AML-193 (cell line): ENCODE measurements around the gene SETD5.

Source experiments
- DNase-seq, 2 experiments: peaks; one replicate each; lab custom pipeline; 2025; lab: John Stamatoyannopoulos, UW

The SETD5 gene

GRCh38 chr3:9388562-9389272 is 8.7 kb upstream of the SETD5 start:
- DNase-seq = no peak

- DNase-seq = no peak
These were observed 7.0 kb upstream of the SETD5 start for GRCh38 chr3:9390265-9390888.

- no peak for DNase-seq
These were observed 5.4 kb upstream of the SETD5 start for GRCh38 chr3:9392041-9392440.

- no peak for DNase-seq
These were observed 1.7 kb upstream of the SETD5 start for GRCh38 chr3:9395570-9396300.

- DNase-seq = peak; percentile 97 to 98
These were observed 1.1 kb upstream of the SETD5 start for GRCh38 chr3:9396301-9396631.

- peak; percentile 99 to 100 for DNase-seq
These were observed 633 bp upstream of the SETD5 start for GRCh38 chr3:9396632-9397331.

- no peak for DNase-seq
These were observed 688 bp downstream of the SETD5 start for GRCh38 chr3:9397906-9398699.

GRCh38 chr3:9398700-9399336 is 1.4 kb downstream of the SETD5 start:
- DNase-seq = peak; percentile 61 to 66

GRCh38 chr3:9399337-9399703 is 1.9 kb downstream of the SETD5 start:
- DNase-seq = no peak

GRCh38 chr3:9399746-9400145 is 2.3 kb downstream of the SETD5 start:
- DNase-seq = peak; percentile 52 to 61

GRCh38 chr3:9400616-9401015 is 3.2 kb downstream of the SETD5 start:
- no peak for DNase-seq

- DNase-seq = no peak
These were observed 4.6 kb downstream of the SETD5 start for GRCh38 chr3:9401986-9402385.

- DNase-seq = no peak
These were observed 5.2 kb downstream of the SETD5 start for GRCh38 chr3:9402410-9403228.

- DNase-seq = no peak
These were observed 6.0 kb downstream of the SETD5 start for GRCh38 chr3:9403463-9403862.

GRCh38 chr3:9404680-9405079 is 7.3 kb downstream of the SETD5 start:
- no peak for DNase-seq

GRCh38 chr3:9405756-9406155 is 8.3 kb downstream of the SETD5 start:
- no peak for DNase-seq

GRCh38 chr3:9406856-9407626 is 9.6 kb downstream of the SETD5 start:
- DNase-seq = no peak

- DNase-seq = no peak
These were observed 10.6 kb downstream of the SETD5 start for GRCh38 chr3:9408061-9408460.

- no peak for DNase-seq
These were observed 11.1 kb downstream of the SETD5 start for GRCh38 chr3:9408546-9408945.
